GM12891 (cell line): ENCODE data around the gene LRRIQ1.

ENCODE experiments used
- DNase-seq: peaks from one replicate; pipeline ENCODE4 v3.0.0; 2011; ENCODE audit warnings: low spot score; ENCODE audit not compliant: insufficient read length
- FAIRE-seq: peaks from 2 replicates; lab custom pipeline; 2011; peaks lifted over from hg19 to GRCh38; lab: Jason Lieb, UNC
- PAX5 ChIP-seq: IDR thresholded peaks from 2 replicates; pipeline ENCODE4 v1.6.1; 2011; ENCODE audit warnings: low read length, moderate library complexity, mild to moderate bottlenecking; ENCODE audit not compliant: insufficient read depth, severe bottlenecking
- POLR2A ChIP-seq: IDR thresholded peaks from 2 replicates; pipeline ENCODE4 v1.6.1; 2011; ENCODE audit warnings: low read depth, low read length, control low read depth
- POLR2AphosphoS5 ChIP-seq: IDR thresholded peaks from 2 replicates; pipeline ENCODE4 v1.6.1; 2011; ENCODE audit warnings: low read depth, low read length, control low read depth
- POU2F2 ChIP-seq: IDR thresholded peaks from 2 replicates; pipeline ENCODE4 v1.6.1; 2011; ENCODE audit warnings: low read depth, mild to moderate bottlenecking, control low read depth, low read length, moderate library complexity
- SPI1 ChIP-seq: IDR thresholded peaks from 2 replicates; pipeline ENCODE4 v1.6.1; 2011; ENCODE audit warnings: low read depth, low read length, control low read depth
- TAF1 ChIP-seq: IDR thresholded peaks from 2 replicates; pipeline ENCODE4 v1.6.1; 2011; ENCODE audit warnings: low read depth, low read length, control low read depth

LRRIQ1 gene

GRCh38 chr12:85278598-85279448 lies 242.7 kb downstream of the LRRIQ1 start:
- TF ChIP-seq PAX5 = no peak
- no peak for TF ChIP-seq POU2F2
- TF ChIP-seq POLR2AphosphoS5 = no peak
- TF ChIP-seq POLR2A = no peak
- DNase-seq (no peak), FAIRE-seq (no peak)

- FAIRE-seq (no peak), DNase-seq (no peak)
- TF ChIP-seq SPI1 (no peak), POLR2AphosphoS5 (no peak), PAX5 (no peak)
Observed at GRCh38 chr12:85279449-85280164, 243.5 kb downstream of the LRRIQ1 start.

- FAIRE-seq = no peak
- no peak for TF ChIP-seq POU2F2
- no peak for TF ChIP-seq PAX5
- no peak for TF ChIP-seq TAF1
- TF ChIP-seq POLR2A = no peak
- no peak for TF ChIP-seq SPI1
- TF ChIP-seq POLR2AphosphoS5 = no peak
Observed at GRCh38 chr12:85280165-85280983, 244.2 kb downstream of the LRRIQ1 start, which contains the start of gene ALX1. Gene ALX1, plus strand, starts transcription at chr12:85280220. Its CDS starts 42 bp downstream, at chr12:85280262.

GRCh38 chr12:85280984-85281630 lies 245.0 kb downstream of the LRRIQ1 start:
- no peak for DNase-seq
- FAIRE-seq = no peak
- TF ChIP-seq POU2F2 (no peak), POLR2AphosphoS5 (no peak), POLR2A (no peak), SPI1 (no peak)

More at GRCh38 chr12:85280165-85280983, 244.2 kb downstream of the LRRIQ1 start, which contains the start of gene ALX1:
- DNase-seq = no peak

GRCh38 chr12:85281636-85282312 lies 245.6 kb downstream of the LRRIQ1 start:
- no peak for DNase-seq
- no peak for TF ChIP-seq SPI1
- TF ChIP-seq POU2F2 = no peak
- TF ChIP-seq TAF1 = no peak
- TF ChIP-seq POLR2AphosphoS5 = no peak
- no peak for TF ChIP-seq POLR2A
- TF ChIP-seq PAX5 = no peak
- FAIRE-seq = no peak

GRCh38 chr12:85283560-85283959 lies 247.4 kb downstream of the LRRIQ1 start:
- DNase-seq (no peak), FAIRE-seq (no peak)
- TF ChIP-seq SPI1 = no peak
- no peak for TF ChIP-seq PAX5
- TF ChIP-seq POU2F2 = no peak
- no peak for TF ChIP-seq TAF1
- no peak for TF ChIP-seq POLR2A
